Fibroblast of skin of left quadriceps (primary cell): Measurements from ENCODE around the gene FCF1.

Source experiments
- DNase-seq, 2 experiments: peaks; one replicate each; pipeline ENCODE4 v3.0.0-alpha.2; 2013; ENCODE audit warnings: low read depth in 2 of 2

Gene FCF1

DNA sequence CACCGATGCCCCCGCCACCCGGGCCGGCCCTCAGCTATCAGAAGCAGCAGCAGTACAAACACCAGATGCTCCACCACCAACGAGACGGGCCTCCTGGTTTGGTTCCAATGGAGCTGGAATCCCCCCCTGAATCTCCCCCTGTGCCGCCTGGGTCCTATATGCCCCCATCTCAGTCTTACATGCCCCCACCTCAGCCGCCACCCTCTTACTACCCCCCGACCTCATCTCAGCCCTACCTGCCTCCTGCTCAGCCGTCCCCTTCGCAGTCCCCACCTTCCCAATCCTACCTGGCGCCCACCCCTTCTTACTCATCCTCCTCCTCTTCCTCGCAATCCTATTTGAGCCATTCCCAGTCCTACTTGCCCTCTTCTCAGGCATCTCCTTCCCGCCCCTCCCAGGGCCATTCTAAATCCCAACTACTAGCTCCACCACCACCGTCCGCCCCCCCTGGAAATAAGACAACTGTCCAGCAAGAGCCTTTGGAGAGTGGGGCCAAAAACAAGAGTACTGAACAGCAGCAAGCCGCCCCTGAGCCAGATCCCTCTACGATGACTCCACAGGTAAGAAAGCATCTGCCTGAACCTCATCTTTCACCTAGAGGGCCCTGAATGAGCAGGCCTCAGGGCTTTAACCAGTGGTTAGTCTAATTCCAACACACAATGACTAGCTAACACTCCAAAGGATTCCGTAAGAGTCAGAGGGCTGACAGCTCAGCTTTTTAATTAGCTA lies 51.0 kb downstream of the FCF1 start:
- no peak for DNase-seq

GRCh38 chr14:74765721-74766120 lies 52.8 kb downstream of the FCF1 start:
- no peak for DNase-seq

- DNase-seq = no peak
These were observed 58.5 kb downstream of the FCF1 start for GRCh38 chr14:74771399-74771798.

DNA sequence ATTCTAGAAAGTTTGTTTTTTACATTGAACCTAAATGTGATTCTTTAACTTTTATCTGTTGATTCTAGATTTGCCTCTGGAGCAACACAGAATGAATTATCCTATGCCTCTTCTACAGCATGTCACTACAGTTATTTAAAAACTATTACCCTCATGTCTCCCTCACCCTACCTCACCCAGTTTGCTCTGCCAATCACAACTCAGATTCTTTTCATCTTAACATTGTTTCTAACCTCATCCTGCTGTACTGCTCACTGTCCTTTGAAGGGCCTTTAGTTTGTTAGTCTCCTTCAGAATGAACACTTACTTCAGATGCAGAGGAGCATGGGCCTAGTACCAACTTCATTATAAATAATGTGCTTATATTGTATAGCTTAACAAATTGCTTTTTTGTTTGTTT lies 71.7 kb downstream of the FCF1 start:
- DNase-seq = no peak

- DNase-seq = no peak
These were observed 72.2 kb downstream of the FCF1 start for GRCh38 chr14:74785056-74785613.

DNA sequence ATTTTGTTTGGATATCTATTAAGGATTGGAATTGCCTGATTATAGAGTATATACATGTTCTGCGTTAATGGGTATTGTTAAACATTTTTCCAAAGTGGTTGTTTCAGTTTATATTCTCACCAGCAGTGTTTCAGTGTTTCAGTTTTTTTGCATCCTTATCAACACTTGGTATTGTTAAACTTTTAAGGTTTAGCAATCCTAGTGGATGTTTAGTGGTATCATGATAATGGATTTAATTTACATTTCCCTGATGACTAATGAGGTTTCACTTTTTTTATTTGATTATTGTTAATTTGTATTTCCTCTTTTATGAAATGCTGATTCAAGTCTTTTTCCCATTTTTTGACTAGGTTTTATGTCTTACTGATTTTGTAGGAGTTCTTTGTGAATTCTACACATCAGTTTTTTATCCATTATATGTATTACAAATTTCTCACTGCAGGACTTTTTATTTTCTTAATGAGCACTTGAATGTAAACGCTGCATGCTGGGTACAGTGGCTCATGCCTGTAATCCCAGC lies 73.9 kb downstream of the FCF1 start:
- DNase-seq = no peak
